MV-4-11 (cell line): ENCODE results near the gene AGMO.

Experiments
- DNase-seq: peaks from one replicate; lab custom pipeline; 2025; lab: John Stamatoyannopoulos, UW

The AGMO gene

DNA sequence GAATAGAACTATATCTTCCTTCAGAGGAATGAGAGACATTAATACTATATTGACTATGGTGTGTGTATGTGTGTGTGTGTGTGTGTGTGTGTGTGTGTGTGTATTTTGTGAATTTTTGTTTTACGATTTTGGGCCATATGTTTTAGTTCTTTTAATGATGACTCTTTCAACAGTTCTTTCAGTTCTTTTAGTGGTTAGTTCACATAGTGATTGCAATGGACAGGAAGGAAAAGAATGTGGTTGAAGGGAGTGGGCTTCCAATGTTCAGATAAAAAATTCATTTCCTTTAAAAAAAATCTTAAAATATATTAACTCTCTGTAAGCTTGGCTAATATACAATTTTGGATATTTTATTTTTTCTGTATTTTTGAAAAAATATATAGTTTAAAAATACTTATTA is 343.6 kb downstream of the AGMO start:
- DNase-seq: no peak

- no peak for DNase-seq
Observed at GRCh38 chr7:15215616-15216015, 346.2 kb downstream of the AGMO start.

GRCh38 chr7:15214976-15215375 is 346.8 kb downstream of the AGMO start:
- peak; percentile 1 for DNase-seq

DNA sequence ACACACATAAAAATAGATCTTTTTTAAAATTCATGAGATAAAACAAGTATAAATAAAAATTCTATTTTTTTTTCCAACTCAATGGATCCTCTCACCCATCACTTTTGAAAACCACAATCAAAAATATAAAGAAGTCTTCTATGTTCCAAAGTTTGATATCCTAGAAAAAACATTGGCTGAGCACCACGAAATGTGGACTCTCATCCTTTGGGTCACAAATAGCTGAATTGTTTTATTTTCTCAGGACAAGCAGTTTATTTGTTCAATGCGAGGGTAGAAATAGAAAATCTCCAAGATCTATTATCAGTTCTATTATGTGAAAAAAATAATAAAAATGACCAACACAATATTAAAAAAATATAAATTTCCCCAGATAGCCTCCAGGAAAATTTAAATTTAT is 348.7 kb downstream of the AGMO start:
- no peak for DNase-seq

- DNase-seq: no peak
Observed at GRCh38 chr7:15209429-15209828, 352.4 kb downstream of the AGMO start.

- DNase-seq: no peak
Observed at GRCh38 chr7:15204421-15204820, 357.4 kb downstream of the AGMO start.

- no peak for DNase-seq
Observed at GRCh38 chr7:15199482-15199881, 362.3 kb downstream of the AGMO start.

GRCh38 chr7:15197042-15197977 is 364.5 kb downstream of the AGMO start:
- DNase-seq: no peak

GRCh38 chr7:15178065-15178464 is 383.8 kb downstream of the AGMO start:
- DNase-seq: no peak

- no peak for DNase-seq
Observed at GRCh38 chr7:15176089-15176488, 385.7 kb downstream of the AGMO start.

DNA sequence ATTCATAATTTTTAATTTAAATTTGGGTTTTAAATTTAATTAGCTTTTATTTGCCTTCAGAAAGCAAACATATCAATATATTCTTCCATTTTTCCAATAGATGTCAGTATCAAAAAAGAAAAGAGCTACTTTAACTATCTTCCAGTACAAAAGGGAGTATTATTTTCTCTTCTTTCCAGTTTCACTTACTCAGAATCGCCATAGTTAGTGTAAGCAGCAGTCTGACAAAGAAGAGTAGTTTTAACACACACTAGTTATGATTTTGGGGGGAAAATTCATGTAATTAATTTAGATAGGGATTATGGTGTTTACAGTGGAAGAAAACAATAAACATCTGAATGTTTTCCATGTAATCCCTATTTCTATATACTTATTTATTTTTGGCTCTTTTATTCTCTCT is 386.7 kb downstream of the AGMO start:
- no peak for DNase-seq

DNA sequence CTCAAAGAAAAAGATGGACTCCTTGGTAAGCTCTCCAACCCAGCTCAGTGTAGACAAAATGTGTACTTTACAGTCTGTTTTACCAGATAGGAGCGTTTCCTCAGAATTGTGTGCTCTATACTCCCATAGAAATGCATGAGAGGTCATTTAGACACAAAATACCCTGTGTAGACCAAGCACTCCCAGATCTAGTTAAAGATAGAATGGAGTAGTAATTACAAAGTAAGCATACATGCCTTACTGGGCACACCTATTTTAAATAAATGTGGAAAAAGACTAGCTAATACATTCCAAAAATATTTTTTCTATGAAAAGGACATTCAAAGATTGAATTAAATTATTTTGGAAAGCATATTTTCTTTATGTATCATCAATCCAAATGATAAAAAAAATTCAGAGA is 387.3 kb downstream of the AGMO start:
- no peak for DNase-seq

- no peak for DNase-seq
Observed at GRCh38 chr7:15168489-15168888, 393.3 kb downstream of the AGMO start.

GRCh38 chr7:15167912-15168311 is 393.9 kb downstream of the AGMO start:
- no peak for DNase-seq

- no peak for DNase-seq
Observed at GRCh38 chr7:15166620-15167019, 395.2 kb downstream of the AGMO start.

DNA sequence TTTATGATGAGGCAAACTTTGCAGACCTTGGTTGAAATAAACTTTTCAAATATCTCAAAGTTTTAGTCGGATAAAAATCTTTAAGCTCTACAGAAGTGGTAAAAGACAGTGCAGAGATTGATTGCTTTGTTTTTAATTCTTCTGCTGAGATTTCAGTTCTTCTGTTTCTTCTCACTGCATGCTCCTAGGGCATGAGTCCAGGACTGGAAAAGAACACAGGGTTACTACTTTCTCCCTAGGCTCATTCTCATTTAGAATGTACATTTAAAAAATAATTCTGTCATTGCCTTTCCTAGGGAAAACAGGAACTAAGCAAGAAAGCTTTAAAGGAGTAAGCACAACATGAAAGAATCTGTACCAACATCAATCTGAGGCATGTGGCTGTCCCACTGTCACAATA is 402.6 kb downstream of the AGMO start:
- DNase-seq: no peak

DNA sequence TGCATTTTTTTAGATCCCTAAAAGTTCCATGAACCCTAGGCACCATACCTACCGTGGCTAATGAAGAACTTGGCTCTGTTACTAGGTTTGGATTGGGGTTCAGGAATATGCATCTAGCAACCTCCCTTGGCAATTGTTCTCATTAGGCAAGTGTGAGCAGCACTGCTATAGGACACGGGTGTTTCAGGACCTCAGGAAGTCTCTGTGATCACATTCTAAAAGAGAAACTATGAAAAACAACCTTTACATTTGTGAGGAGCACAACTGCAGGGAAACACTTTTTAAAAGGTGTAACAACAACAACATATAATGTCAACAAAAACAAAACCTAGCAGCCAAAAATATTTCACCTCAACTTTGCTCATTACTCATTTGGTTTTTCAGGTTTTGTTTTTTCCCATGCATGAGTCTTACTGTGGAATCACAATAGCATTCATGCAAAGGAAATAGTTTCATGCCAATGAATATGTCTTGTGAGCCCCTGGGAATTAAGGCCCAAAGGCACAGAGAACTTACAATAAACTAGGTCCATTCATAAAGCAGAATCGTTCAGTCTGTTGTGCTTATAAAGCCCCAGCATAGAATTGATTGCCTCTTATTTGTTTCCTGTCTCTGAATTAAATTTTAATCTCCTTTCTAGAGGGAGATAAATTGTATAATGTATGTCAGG is 403.5 kb downstream of the AGMO start:
- DNase-seq: no peak
